LNCaP clone FGC (cell line): ENCODE results near the gene REEP6.
"Not testable (repeated sequence)": the region's sequence is repeated elsewhere in the genome, so short reads cannot be mapped to it uniquely, and the experiment has no call there.

ENCODE experiments used
- DNase-seq: peaks from one replicate; pipeline ENCODE4 v3.0.0-alpha.2; 2011; ENCODE audit warnings: low read depth
- H3K4me3 ChIP-seq: 2 replicates; pipeline ENCODE4 v1.5.1; 2011; ENCODE audit warnings: mild to moderate bottlenecking, low read depth, low read length, control low read depth
- CTCF ChIP-seq: IDR thresholded peaks from 2 replicates; pipeline ENCODE4 v1.5.1; 2012; ENCODE audit warnings: mild to moderate bottlenecking; ENCODE audit not compliant: control insufficient read depth, insufficient read depth; ENCODE audit errors: extremely low read depth

REEP6 gene

GRCh38 chr19:1514295-1514661 is 23.3 kb downstream of the REEP6 start:
- no peak for DNase-seq
- no peak overlapping the region for H3K4me3 ChIP-seq
- no peak for TF ChIP-seq CTCF

GRCh38 chr19:1514986-1515721 is 24.2 kb downstream of the REEP6 start:
- no peak for TF ChIP-seq CTCF
- no peak overlapping the region for H3K4me3 ChIP-seq
- DNase-seq: no peak

- TF ChIP-seq CTCF: no peak
- no peak for DNase-seq
- H3K4me3 ChIP-seq: no peak overlapping the region
Measured at GRCh38 chr19:1516395-1516753, 25.4 kb downstream of the REEP6 start.

- no peak for DNase-seq
- no peak for TF ChIP-seq CTCF
- H3K4me3 ChIP-seq: no peak overlapping the region
Measured at GRCh38 chr19:1518471-1518870, 27.5 kb downstream of the REEP6 start.

GRCh38 chr19:1519802-1520201 is 28.8 kb downstream of the REEP6 start:
- not testable (repeated sequence) for H3K4me3 ChIP-seq, DNase-seq

GRCh38 chr19:1520203-1520780 is 29.3 kb downstream of the REEP6 start:
- H3K4me3 ChIP-seq: no peak overlapping the region
- no peak for DNase-seq
- no peak for TF ChIP-seq CTCF

- TF ChIP-seq CTCF: no peak
- DNase-seq: no peak
- no peak overlapping the region for H3K4me3 ChIP-seq
Measured at GRCh38 chr19:1521636-1522035, 30.7 kb downstream of the REEP6 start.

- no peak for TF ChIP-seq CTCF
- no peak overlapping the region for H3K4me3 ChIP-seq
- no peak for DNase-seq
Measured at GRCh38 chr19:1522061-1522460, 31.1 kb downstream of the REEP6 start.
